ENCODE results near the gene FBLN1.
"Not testable (repeated sequence)": the region's sequence is repeated elsewhere in the genome, so short reads cannot be mapped to it uniquely, and the experiment has no call there.

FBLN1 gene

DNA sequence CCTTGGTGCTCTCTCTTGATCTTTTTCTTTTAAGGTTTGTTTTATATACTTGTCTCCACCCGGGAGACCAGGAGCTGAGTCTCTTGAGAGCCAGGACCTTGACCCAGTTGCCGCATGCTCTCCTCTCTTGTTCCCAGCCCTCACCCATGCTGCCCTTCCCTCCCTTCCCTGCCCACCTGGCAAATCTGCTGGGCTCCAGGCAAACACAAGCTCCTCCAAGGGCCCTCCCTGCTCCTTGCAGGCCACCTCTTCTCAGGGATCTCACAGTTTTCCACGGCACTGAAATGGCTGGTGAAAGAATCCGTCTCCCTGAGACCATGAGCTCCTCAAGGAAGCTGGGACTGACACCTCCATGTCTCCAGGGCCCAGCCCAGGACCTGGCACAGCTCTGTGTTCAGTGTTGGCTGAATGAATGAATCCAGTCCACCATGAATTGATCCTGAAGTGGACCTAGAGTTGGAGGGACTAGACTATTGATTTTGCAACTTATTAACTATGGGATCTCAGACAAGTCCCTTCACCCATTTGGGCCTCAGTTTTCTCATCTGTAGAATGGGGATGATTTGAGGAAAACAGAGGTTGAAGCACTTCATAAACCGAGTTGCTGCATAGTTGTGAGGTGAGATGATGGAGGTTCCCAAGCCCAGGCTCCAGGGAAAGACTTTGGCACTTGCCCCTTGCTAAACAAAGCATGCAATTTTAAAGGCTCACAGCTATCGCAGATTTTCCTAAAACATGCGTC, 25.1 kb upstream of the FBLN1 start:
- DNase-seq, result no peak

DNA sequence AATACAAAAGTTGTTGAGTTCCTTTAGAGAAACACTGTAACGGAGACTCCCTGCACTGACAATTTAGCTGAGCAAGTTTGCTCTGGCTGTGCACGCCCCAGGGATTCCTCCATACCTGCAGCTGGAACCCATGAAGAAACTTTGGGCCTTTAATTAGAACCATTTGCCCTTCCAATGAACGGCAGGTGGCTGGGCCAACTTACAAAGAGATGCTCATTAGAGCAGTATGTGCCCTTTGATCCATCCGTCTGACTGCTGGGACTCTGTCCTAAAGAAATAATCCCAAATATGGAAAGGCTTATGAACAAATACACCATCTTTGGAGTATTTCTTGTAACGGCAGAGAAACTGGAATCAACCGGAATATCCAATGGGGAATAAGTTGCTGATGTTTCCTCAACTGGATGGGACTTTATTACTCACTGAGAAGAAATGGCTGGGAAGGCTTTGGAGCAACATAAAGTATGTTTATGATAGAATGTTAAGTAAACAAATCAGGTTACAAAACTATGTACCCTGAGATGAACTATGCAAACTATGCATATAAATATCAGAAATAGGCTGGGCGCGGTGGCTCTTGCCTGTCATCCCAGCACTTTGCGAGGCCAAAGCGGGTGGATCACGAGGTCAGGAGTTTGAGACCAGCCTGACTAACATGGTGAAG, 24.4 kb upstream of the FBLN1 start:
- DNase-seq, result no peak

DNA sequence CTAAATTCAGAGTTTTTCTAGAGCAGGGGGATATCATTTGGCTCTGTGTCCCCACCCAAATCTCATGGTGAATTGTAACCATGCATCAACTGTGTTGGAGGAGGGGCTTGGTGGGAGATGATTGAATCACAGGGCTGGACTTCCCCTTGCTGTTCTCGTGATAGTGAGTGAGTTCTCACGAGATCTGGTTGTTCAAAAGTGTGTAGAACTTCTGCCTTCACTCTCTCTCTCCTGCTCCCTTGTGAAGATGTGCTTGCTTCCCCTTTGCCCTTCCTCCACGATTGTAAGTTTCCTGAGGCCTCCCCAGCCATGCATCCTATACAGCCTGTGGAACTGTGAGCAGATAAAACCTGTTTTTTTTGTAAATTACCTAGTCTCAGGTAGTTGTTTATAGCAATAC, 22.0 kb upstream of the FBLN1 start:
- no peak for DNase-seq

DNA sequence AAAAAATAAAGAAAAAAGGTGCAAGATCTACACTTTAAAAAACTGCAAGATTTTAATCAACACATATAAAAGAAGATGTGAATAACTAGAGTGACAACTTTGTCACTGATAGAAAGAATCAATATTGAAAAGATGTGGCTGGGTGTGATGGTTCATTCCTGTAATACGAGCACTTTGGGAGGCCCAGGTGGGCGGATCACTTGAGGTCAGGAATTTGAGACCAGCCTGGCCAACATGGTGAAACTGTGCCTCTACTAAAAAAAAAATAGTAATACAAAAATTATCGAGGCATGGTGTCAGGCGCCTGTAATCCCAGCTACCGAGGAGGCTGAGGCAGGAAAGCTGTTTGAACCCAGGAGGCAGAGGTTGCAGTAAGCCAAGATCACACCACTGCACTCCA, 21.0 kb upstream of the FBLN1 start:
- no peak for DNase-seq

DNA sequence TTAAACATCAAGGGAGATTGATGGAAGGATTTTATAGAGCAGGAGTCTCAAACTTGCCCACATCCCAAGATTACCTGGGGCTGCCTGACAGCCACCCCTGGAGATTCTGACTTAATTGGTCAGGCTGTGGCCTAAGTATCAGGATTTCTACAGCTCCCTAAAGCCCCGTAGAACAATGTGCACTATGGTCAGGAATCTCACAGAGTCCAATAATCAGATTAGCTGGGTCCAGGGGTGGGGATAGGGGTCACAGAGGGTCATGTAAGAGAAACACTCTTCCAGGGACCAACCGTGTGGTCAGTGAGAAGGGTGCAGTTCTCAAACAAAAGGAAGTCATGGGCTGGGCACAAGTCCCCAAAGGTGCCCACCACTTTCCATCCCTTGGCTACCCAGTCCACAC, 20.5 kb upstream of the FBLN1 start:
- DNase-seq, result no peak

DNA sequence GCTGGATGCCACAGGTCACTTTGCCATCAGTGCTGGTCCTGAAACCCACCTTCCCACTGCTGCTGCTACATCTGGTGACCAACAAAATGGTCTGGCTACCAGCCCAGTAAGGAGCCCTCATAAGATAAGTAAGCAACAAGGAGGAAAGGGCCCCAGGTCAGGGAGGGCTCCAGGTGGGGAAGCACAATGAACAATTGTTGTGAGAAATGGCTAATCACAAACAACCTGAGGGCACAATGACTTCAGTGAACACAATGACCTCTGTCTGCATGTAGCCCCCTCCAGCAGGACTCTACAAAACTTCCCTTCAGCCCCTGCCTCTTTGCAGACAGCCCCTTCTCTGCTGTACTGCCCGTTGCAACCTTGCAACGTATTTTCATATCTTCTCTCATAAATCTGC, 19.4 kb upstream of the FBLN1 start:
- DNase-seq, result no peak

DNA sequence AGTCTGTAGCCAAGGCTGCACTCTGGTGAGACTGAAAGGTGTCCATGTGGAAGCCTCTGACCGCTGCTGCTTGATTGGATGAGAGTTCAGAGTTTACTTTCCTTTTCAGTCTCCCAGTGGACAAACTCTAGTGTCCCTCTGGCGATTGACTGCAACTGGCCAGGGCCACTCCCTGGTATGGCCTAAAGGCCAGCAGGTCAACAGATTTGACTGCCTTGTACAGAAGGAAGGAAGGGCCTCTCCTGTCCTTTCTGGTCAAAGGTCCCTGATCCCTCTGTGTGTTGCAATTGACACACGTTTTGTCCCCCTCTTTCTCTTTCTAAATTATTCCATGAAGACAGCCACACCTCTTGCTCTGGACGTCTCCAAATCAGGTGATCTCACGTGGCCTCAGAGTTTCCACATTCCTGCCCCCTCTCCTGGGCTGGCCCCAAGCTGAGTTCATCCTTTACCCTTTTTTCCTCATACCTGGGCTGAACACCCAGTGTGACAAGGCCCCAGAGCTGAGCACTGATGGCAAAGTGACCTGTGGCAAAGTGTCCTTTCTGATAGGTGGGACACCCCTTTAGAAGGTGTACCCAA, 18.7 kb upstream of the FBLN1 start:
- no peak for DNase-seq

DNA sequence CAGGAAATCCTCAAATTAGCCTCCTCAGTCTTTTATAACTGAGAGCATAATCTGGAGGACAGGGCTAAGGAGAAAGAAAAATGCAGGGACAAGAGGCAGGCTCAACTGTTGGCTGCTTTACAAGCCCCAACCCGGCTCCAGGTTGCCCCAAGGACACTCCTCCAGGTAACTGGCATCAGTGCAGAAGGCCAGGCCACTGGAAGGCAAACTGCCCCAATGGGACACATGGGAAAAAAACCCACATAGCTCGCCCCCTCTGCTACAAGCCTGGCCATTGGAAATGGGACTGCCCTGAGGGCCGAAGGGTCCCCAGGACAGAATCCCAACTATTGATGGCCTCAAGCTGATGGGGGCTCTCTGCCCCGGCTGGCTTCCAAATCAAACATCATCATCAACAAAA, 17.9 kb upstream of the FBLN1 start:
- no peak for DNase-seq

DNA sequence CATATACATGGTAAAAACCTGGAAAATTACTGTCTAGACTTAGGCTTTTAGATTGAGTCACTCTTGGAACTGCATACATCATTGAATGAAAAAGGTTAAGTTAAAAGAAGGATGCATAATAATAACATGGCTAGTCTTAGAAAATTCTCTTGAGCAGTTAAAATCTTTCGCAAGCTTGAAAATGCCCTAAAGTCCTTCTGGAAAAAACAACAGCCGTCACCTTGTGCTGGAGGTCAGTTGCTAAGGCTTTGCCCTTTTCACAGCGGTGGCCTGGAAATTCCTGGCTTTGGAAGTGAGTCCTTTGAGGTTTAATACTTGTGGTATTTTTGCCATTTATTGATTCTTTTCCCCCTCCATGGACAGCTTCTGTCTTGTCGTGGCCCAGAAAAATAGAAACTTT, 17.4 kb upstream of the FBLN1 start:
- DNase-seq, result no peak

DNA sequence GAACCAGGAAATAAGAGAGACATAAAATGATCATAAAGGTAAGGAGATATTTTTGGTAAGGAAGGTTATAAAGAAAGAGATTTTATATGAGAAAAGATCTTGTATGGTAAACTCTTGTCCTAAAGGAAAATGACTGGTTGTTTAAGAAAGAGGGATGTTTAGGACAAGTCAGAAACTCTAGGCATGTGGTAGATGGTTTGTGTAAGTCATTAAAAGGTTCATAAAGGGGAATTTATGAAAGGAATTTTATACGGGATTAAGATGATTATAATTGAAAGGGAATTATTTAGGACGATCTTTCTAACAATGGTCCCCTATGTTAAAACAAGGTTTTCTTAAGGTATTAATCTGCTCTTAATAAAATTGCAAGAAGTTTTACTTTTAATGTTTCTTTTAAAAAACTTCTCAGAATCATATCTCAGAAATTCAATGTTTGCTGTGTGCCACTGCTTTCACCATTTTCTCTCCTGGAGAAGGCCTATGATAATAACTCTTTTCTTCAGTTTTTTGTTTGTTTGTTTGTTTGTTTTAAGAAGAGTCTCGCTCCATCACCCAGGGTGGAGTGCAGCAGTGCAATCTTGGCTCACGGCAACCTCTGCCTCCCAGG, 13.8 kb upstream of the FBLN1 start:
- DNase-seq, result no peak

DNA sequence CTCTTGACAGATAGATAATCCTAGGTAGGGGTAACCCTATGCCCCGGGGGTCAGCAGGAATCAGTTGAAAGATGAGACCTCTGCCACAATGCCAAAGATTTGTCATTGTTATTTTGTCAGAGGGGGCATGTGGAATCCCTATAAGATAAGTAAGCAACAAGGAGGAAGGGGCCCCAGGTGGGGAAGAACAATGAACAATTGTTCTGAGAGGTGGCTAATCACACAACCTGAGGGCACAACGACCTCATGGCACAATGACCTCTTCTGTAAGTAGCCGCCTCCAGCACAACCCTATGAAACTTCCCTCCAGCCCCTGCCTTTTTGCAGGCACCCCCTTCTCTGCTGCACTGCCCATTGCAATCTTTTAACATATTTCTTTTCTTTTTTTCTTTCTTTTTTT, 11.8 kb upstream of the FBLN1 start:
- no peak for DNase-seq

DNA sequence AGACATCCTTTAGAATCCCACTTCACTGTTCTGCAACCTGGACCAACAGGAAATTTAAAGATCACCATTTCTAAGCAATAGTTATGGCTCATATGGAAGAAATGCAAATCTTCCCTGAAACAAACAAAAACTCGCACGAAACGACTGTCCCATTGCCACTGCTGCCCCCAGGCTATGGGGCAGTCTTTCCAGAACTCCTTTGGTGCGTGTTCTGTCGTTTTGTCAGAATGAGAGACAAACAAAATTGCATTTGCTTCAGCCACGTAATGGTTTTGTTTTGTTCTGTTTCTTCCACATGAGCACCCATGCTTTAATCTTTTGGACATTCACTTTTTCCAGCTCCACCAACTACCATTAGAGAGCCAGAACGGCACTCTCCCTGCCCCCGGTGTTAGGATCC, 10.8 kb upstream of the FBLN1 start:
- no peak for DNase-seq

DNA sequence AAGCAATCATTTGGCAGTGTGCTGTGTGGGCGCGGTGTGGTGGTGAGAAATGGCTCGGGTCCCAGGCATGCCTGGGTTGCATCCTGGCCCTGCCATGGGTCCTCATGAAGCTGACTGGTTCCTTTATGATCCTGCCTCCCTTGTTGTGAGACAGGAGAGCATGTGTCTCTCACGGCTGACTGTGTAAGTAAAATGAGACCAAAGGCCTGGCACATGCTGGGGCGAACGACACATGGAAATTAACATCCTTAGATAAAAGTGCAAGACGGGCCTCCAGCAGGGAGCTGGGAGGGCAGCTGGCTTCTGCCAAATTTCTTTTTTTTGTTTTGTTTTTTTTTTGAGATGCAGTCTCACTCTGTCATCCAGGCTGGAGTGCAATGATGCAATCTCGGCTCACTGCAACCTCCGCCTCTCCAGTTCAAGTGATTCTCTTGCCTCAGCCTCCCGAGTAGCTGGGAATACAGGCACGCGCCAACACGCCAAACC, 9.4 kb upstream of the FBLN1 start:
- no peak for DNase-seq

DNA sequence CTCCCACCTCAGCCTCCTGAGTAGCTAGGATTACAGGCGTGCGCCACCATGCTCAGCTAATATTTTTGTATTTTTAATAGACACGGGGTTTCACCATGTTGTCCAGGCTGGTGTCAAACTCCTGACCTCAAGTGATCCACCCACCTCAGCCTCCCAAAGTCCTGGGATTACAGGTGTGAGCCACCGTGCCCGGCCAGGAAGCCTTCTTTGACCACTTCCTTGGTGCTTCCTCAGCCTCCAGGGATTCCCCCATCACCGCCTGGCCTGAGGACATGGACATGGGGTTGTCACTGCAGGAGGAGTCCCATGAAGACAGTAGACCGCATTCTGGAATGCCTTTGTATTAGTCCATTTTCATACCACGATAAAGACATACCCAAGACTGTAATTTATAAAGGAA, 8.4 kb upstream of the FBLN1 start:
- DNase-seq, result not testable (repeated sequence)

DNA sequence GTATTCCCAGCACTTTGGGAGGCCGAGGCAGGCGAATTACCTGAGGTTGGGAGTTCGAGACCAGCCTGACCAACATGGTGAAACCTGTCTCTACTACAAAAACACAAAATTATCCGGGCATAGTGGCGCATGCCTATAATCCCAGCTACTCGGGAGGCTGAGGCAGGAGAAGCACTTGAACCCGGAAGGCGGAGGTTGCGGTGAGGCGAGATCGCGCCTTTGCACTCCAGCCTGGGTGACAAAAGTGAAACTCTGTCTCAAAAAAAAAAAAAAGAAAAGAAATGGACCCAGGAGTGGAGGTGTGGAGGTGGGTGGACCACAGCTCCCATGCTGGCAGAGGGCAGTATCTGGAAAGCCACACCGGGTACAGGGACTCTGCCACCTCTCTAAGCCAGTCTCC, 7.1 kb upstream of the FBLN1 start:
- DNase-seq, result not testable (repeated sequence)

DNA sequence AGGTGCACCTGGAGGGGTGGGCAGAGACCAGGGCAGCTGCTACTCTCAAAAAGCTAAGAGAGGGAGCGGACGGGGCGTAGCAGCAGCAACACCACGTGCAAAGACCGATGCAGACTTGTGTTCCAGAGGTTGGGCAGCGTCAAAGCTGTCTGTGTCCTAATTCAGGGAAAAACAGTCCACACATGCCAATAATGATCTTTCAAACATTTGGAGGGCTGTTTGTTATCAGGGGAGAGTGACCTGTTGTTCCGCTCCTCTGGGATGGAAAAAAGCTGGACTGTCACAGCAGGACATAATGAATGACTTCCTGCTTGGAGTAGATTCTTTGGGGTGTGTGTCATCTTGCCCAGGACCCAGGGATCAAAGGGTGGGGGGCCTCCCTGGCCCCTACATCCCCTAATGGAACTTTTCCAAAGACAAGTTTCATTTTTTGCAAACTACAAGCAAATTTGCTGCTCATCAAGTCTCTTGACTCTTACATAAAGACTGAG, 6.2 kb upstream of the FBLN1 start:
- DNase-seq, result no peak

DNA sequence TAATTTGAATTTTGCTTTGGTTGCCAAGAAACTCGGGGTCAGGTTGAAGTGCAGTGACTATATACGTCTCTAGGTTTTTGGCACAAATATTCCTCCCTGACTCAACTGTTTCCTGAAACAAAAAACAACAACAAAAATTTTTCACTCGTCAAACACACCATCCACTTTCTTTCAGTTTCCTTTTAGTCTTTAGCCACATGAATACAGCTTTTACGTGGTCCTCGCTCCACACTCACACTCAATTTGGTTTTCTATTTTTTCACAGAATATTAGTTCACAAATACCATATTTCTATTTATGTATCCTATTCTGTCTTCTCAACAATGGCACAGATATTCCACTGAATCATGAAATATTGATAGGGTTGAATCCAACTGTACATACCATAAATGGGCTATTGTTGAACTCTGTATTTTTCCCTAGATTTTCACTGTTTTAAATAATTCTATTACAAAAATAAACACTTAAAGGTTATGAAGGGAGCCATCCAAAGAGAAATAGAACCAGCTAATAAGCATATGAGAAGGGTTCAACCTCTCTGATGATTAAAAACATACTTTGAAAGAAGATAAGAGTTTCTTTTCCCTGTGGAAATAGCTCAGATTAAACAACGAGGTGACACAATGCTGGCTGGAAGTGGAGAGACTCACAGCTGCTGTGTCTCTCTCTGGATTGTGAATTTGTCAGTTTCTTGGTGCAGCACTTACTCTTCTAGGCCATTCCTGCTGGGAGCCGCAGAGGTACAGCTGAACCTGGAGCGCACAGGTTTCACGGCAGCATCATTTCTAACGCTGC, 5.1 kb upstream of the FBLN1 start:
- no peak for DNase-seq

DNA sequence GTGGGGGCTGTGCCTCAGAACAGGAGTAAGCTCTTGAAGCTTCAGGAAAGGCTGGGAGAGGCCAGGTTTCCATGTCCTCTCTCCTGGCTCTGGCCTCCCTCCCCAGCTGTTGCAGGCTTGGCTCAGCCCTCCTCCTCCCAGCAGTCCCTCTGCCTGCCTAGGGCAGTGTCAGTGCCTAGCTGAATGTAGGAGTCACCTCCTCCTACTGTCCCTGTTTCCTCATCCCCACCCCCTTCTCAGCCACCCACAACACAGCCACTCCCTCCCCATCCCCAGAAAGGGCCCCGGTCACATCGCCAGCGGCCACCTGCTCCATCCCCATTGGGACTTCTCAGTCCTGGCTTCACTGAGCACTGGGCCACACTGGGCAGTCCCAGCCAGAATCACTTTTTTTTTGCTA, 2.9 kb upstream of the FBLN1 start:
- no peak for DNase-seq

DNA sequence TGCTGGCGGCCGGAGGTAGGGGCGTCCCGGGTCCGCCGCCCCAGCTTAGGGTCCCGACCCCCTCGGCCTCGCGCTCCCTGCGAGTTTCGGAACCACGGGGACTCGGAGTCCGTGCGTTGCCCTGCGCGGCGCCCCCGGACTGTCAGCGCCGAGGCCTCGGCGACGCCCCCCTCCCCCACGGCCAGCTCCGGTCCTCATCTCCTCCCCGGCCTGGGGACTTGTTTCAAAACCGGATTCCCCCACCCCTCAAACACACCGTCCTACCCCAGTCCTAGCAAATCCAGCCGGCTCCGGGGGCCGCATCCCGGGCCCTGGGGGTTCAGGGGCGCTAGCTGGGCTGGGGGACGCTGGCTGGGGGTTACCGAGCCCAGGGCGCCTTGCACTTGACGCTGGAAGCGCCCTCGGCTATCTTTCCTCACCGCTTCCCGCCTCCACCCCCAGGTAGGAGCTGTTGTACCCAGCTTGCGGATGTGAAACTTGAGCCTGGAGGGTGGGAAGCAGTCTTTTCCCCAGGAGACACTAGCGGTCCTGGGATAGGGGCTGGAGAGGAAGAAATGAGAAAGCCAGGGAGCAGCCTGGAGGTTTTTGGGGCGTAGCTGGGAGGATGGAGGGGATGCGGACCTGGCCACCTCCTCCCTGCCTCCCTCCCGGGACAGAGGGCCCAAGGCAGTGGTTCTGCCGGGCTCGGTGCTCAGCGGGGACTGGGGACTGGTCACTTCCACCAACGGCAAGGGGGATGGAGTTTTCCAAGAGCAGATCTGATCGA, 550 bp downstream of the FBLN1 start:
- no peak for DNase-seq

DNA sequence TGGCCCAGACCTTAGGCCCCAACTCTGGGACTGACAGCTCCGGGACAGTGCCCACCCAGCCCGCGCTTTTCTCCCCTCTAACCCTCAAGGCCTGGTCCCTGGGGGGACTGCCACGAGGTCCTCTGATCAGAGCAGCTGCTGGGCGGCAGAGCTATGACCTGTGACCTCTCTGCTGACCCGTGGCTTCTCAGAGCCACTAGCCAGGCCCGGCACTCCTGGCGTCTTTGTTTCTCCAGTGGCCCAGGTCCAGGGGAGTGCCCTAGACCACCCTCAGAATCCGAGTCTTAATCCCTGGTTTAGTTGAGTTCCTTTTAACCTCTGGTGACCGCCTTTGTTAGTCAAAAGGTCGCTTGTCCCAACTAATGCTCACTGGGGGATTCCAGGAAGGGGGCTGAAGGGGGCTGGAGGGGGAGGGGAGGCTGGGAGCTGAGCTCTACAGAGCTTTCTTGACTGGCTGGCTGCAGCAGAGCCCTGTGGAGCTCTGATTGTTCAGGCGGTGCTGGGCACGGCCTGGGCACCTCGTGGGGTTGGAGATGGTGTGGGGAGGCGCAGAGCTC, 1.2 kb downstream of the FBLN1 start:
- DNase-seq, result no peak
